H1 (cell line): ENCODE data around the gene CBLN2. TPM values are rescaled to one million over a fixed set of nuclear protein-coding genes. Genes with fewer than 3 reads are reported as not detected.

Source experiments
- CTCF ChIA-PET: fragments of 300-600 bp; sonication (Branson Sonifier 250); formaldehyde crosslinking; loops from one replicate; lab custom pipeline; 2021; ENCODE audit not compliant: partially characterized antibody; lab: Charles Lee
- POLR2A ChIA-PET: fragments of 300-600 bp; sonication (Branson Sonifier 250); formaldehyde crosslinking; loops from one replicate; lab custom pipeline; 2021; ENCODE audit warnings: inconsistent platforms; ENCODE audit not compliant: partially characterized antibody; lab: Charles Lee
- DNase-seq, 2 experiments: peaks; one replicate each; pipeline versions ENCODE4 v3.0.0 to v3.0.0-alpha.2; 2010 to 2022; ENCODE audit warnings: low spot score in 2 of 2, low read depth in 1 of 2, mixed read lengths in 1 of 2
- FAIRE-seq: peaks from 2 replicates; lab custom pipeline; 2011; peaks lifted over from hg19 to GRCh38; lab: Jason Lieb, UNC
- H2AFZ ChIP-seq: 2 replicates; pipeline ENCODE4 v1.8.1; 2012; ENCODE audit warnings: low read length, inconsistent platforms
- H2AK5ac ChIP-seq: 2 replicates; pipeline ENCODE4 v1.6.1; 2013; ENCODE audit warnings: low read depth, low read length
- H2BK120ac ChIP-seq: replicated peaks from 2 replicates; pipeline ENCODE3; 2013; ENCODE audit warnings: low read depth, low read length, inconsistent platforms
- H2BK12ac ChIP-seq: 2 replicates; pipeline ENCODE4 v1.6.1; 2013; ENCODE audit warnings: low read depth, low read length
- H2BK15ac ChIP-seq: 2 replicates; pipeline ENCODE4 v1.6.1; 2013; ENCODE audit warnings: low read length
- H2BK20ac ChIP-seq: 2 replicates; pipeline ENCODE4 v1.6.1; 2013; ENCODE audit warnings: low read length
- H2BK5ac ChIP-seq: 2 replicates; pipeline ENCODE4 v1.6.1; 2013; ENCODE audit warnings: low read depth, low read length
- H3K14ac ChIP-seq: 2 replicates; pipeline ENCODE4 v1.6.1; 2013; ENCODE audit warnings: inconsistent platforms; ENCODE audit not compliant: insufficient read length
- H3K18ac ChIP-seq: 2 replicates; pipeline ENCODE4 v1.6.1; 2013; ENCODE audit warnings: low read length; ENCODE audit errors: extremely low read depth
- H3K23ac ChIP-seq: 2 replicates; pipeline ENCODE4 v1.6.1; 2013; ENCODE audit warnings: inconsistent platforms; ENCODE audit not compliant: insufficient read length
- H3K23me2 ChIP-seq: 2 replicates; pipeline ENCODE4 v1.6.1; 2013; ENCODE audit warnings: low read depth, low read length
- H3K27ac ChIP-seq: 2 replicates; pipeline ENCODE4 v1.6.1; 2011; ENCODE audit warnings: low read depth, low read length, inconsistent platforms
- H3K27me3 ChIP-seq, 4 experiments: replicated peaks in 1 of 4; 1 replicate in 1 of 4; 2 replicates in 3 of 4; pipeline versions ENCODE4 v1.6.1 to v1.8.1; 2011 to 2013; ENCODE audit warnings: low read length in 3 of 4, mild to moderate bottlenecking in 3 of 4, inconsistent platforms in 2 of 4, mixed read lengths in 2 of 4, moderate library complexity in 1 of 4; ENCODE audit not compliant: control insufficient read depth in 3 of 4, insufficient read depth in 3 of 4; ENCODE audit errors: extremely low read depth in 1 of 4
- H3K36me3 ChIP-seq, 4 experiments: 2 replicates each; pipeline versions ENCODE4 v1.6.1 to v1.8.1; 2011 to 2013; ENCODE audit warnings: mild to moderate bottlenecking in 4 of 4, low read length in 3 of 4, moderate library complexity in 2 of 4, control low read depth in 1 of 4, inconsistent platforms in 1 of 4; ENCODE audit not compliant: insufficient read depth in 4 of 4, control insufficient read depth in 2 of 4
- H3K4ac ChIP-seq: replicated peaks from 2 replicates; pipeline ENCODE3; 2013; ENCODE audit warnings: low read length, low read depth, mixed read lengths, inconsistent platforms; ENCODE audit not compliant: insufficient read length
- H3K4me1 ChIP-seq, 4 experiments: replicated peaks in 1 of 4; 1 replicate in 1 of 4; 2 replicates in 3 of 4; pipeline versions ENCODE4 v1.6.1 to v1.8.1; 2011 to 2013; ENCODE audit warnings: low read length in 3 of 4, inconsistent platforms in 2 of 4, mixed read lengths in 1 of 4; ENCODE audit not compliant: insufficient read depth in 4 of 4, control insufficient read depth in 3 of 4
- H3K4me2 ChIP-seq, 2 experiments: 2 replicates each; pipeline versions ENCODE4 v1.6.1 to v1.8.1; 2011 to 2013; ENCODE audit warnings: low read depth in 2 of 2, low read length in 2 of 2, control low read depth in 1 of 2, inconsistent platforms in 1 of 2, mild to moderate bottlenecking in 1 of 2; ENCODE audit not compliant: insufficient read depth in 1 of 2
- H3K4me3 ChIP-seq, 4 experiments: fragments of 200-600, 300-600 bp in 1 of 4; sonication (generic), shearing (Covaris generic), sonication (Bioruptor Twin) in 1 of 4; 2 replicates each; pipeline versions ENCODE4 v1.5.1 to v1.8.1; 2011 to 2016; ENCODE audit warnings: low read length in 4 of 4, low read depth in 3 of 4, control low read depth in 2 of 4, inconsistent platforms in 2 of 4, mild to moderate bottlenecking in 2 of 4, mixed read lengths in 1 of 4, moderate library complexity in 1 of 4; ENCODE audit not compliant: insufficient read depth in 2 of 4; ENCODE audit errors: extremely low read depth in 1 of 4
- H3K56ac ChIP-seq: replicated peaks from 2 replicates; pipeline ENCODE3; 2013; ENCODE audit warnings: low read depth, mild to moderate bottlenecking, mixed read lengths, low read length, inconsistent platforms; ENCODE audit not compliant: insufficient read length
- H3K79me1 ChIP-seq: 2 replicates; pipeline ENCODE4 v1.6.1; 2013; ENCODE audit warnings: low read depth, low read length, control low read depth
- H3K79me2 ChIP-seq, 2 experiments: 2 replicates each; pipeline versions ENCODE4 v1.6.1 to v1.8.1; 2012 to 2013; ENCODE audit warnings: low read length in 2 of 2, mild to moderate bottlenecking in 2 of 2, inconsistent platforms in 1 of 2; ENCODE audit not compliant: insufficient read depth in 2 of 2, control insufficient read depth in 1 of 2
- H3K9ac ChIP-seq, 4 experiments: replicated peaks in 1 of 4; 1 replicate in 1 of 4; 2 replicates in 3 of 4; pipeline versions ENCODE4 v1.6.1 to v1.8.1; 2011 to 2013; ENCODE audit warnings: low read depth in 3 of 4, low read length in 3 of 4, control low read depth in 2 of 4, mild to moderate bottlenecking in 2 of 4, moderate library complexity in 2 of 4, inconsistent platforms in 1 of 4; ENCODE audit errors: extremely low read depth in 1 of 4
- H3K9me3 ChIP-seq, 2 experiments: 2 replicates each; pipeline versions ENCODE4 v1.6.1 to v1.8.1; 2012 to 2013; ENCODE audit warnings: mild to moderate bottlenecking in 2 of 2, moderate library complexity in 2 of 2, control low read depth in 1 of 2, inconsistent platforms in 1 of 2, low read depth in 1 of 2, low read length in 1 of 2, mixed read lengths in 1 of 2; ENCODE audit not compliant: insufficient read depth in 2 of 2
- H4K20me1 ChIP-seq, 2 experiments: replicated peaks in 1 of 2; 2 replicates each; pipeline versions ENCODE3 to v1.8.1; 2011 to 2013; ENCODE audit warnings: inconsistent platforms in 2 of 2, low read length in 2 of 2, mild to moderate bottlenecking in 1 of 2; ENCODE audit not compliant: insufficient read depth in 2 of 2, control insufficient read depth in 1 of 2
- H4K5ac ChIP-seq: 2 replicates; pipeline ENCODE4 v1.6.1; 2013; ENCODE audit warnings: low read length, low read depth, mixed read lengths, inconsistent platforms; ENCODE audit not compliant: insufficient read length
- H4K8ac ChIP-seq: 2 replicates; pipeline ENCODE4 v1.8.0; 2013; ENCODE audit warnings: mild to moderate bottlenecking, moderate library complexity, low read length, inconsistent platforms; ENCODE audit not compliant: insufficient read depth; ENCODE audit errors: extremely low read depth
- H4K91ac ChIP-seq: replicated peaks from 2 replicates; pipeline ENCODE3; 2013; ENCODE audit warnings: low read length, mixed read lengths, inconsistent platforms; ENCODE audit not compliant: insufficient read length
- BACH1 ChIP-seq: IDR thresholded peaks from 2 replicates; pipeline ENCODE4 v1.6.1; 2012; ENCODE audit warnings: low read length, improper control_type of control experiment
- GTF2F1 ChIP-seq: IDR thresholded peaks from 2 replicates; pipeline ENCODE4 v1.6.1; 2012; ENCODE audit warnings: low read depth, low read length, improper control_type of control experiment, borderline replicate concordance
- JUND ChIP-seq: IDR thresholded peaks from 2 replicates; pipeline ENCODE4 v1.6.1; 2011; ENCODE audit warnings: mild to moderate bottlenecking, improper control_type of control experiment, low read length
- POLR2AphosphoS5 ChIP-seq: IDR thresholded peaks from 2 replicates; pipeline ENCODE4 v1.6.1; 2011; ENCODE audit warnings: low read depth, low read length
- RFX5 ChIP-seq: IDR thresholded peaks from 2 replicates; pipeline ENCODE4 v1.6.1; 2011; ENCODE audit warnings: low read depth, low read length, improper control_type of control experiment, borderline replicate concordance
- RXRA ChIP-seq: IDR thresholded peaks from 2 replicates; pipeline ENCODE4 v1.6.1; 2011; ENCODE audit warnings: low read depth, mild to moderate bottlenecking, low read length, moderate library complexity; ENCODE audit not compliant: insufficient read depth
- SP1 ChIP-seq: IDR thresholded peaks from 2 replicates; pipeline ENCODE4 v1.6.1; 2011; ENCODE audit warnings: low read depth, low read length
- TBP ChIP-seq: IDR thresholded peaks from 2 replicates; pipeline ENCODE4 v1.6.1; 2011; ENCODE audit warnings: low read depth, low read length, improper control_type of control experiment
- TEAD4 ChIP-seq: IDR thresholded peaks from 2 replicates; pipeline ENCODE4 v1.6.1; 2012; ENCODE audit warnings: low read depth, low read length, inconsistent platforms, mixed read lengths
- WGBS, 2 experiments: shearing (Covaris generic) in 1 of 2; methylation state at CpG; one replicate each; pipeline versions ENCODE4 v1.1.6 to v1.1.7; 2013 to 2015; ENCODE audit warnings: low lambda C conversion rate in 2 of 2, mixed read lengths in 2 of 2, inconsistent platforms in 1 of 2, low coverage in 1 of 2, missing lambda C conversion rate in 1 of 2; ENCODE audit not compliant: insufficient replicate concordance in 2 of 2, insufficient coverage in 1 of 2, insufficient read length in 1 of 2; ENCODE audit errors: extremely low coverage in 1 of 2, missing lambda C conversion rate in 1 of 2; 5-methylcytosine and 5-hydroxymethylcytosine counted together
- polyA plus RNA-seq, 7 experiments: library from polyadenylated mRNA; depleted of rRNA in 3 of 7; stranded (reverse) in 5 of 7; unstranded in 2 of 7; fragments of >200 nt in 5 of 7; fragments of 200-250 nt in 2 of 7; gene quantifications; 1 replicate in 5 of 7; 2 replicates in 1 of 7; 4 replicates in 1 of 7; pipeline versions ENCODE4 v1.2.1 to v1.2.3, GENCODE V29; 2011 to 2013; ENCODE audit warnings: missing spikeins in 2 of 7, mixed read lengths in 2 of 7
- total RNA-seq: library from RNA; stranded (reverse); fragmentation: NEBNext Ultra II Directional; extraction: Animal tissue kit (Norgen Biotek cat#: 25700); gene quantifications from 2 replicates; pipeline ENCODE4 v1.2.1, GENCODE V29; 2021

The CBLN2 gene
- total and polyA plus RNA-seq, 2 of the 8 experiments (the other 6 are each of a cell fraction or from before 2014, with no cell fraction given): not detected

DNA sequence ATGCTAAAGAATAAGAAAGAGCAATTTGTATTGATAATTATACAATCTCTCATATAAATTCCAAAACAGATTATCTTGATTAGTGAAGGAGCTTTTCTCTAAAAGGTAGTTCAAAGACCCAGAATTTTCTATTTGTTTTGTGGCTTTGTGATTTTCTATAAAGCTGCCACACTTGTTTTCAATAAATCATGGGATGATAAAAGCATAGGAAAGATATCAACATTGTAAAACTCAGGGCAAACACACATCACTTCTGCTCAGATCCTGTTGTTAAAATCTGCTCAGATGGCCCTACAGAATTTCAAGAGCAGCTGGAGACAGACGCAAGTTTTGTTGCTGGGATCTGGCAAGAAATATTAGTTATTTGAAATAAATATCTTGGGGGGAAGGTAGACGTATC, 28.8 kb upstream of the CBLN2 start:
- CTCF ChIA-PET: no interaction called here

More for the DNA sequence above, 28.8 kb upstream of the CBLN2 start:
- no peak overlapping the region for H2BK120ac ChIP-seq
- no peaks in the 10 kb centered on the region for H3K79me2 ChIP-seq
- TF ChIP-seq GTF2F1: no peak
- TF ChIP-seq RXRA: no peak
- no peak for TF ChIP-seq JUND
- TF ChIP-seq SP1: no peak
- no peak for TF ChIP-seq BACH1
- no peak for TF ChIP-seq TBP
- TF ChIP-seq POLR2AphosphoS5: no peak
- TF ChIP-seq RFX5: no peak
- TF ChIP-seq TEAD4: no peak
- no peak overlapping the region for H3K9ac ChIP-seq
- H3K56ac ChIP-seq: no peak overlapping the region
- H3K36me3 ChIP-seq: no peaks in the 10 kb centered on the region
- no peak overlapping the region for H2BK5ac ChIP-seq
- no peak overlapping the region for H2BK15ac ChIP-seq
- H2AK5ac ChIP-seq: no peak overlapping the region
- H4K20me1 ChIP-seq: no peaks in the 10 kb centered on the region
- H3K79me1 ChIP-seq: no peaks in the 10 kb centered on the region
- H2BK12ac ChIP-seq: no peak overlapping the region
- no peak overlapping the region for H3K23ac ChIP-seq
- H4K5ac ChIP-seq: no peak overlapping the region
- H3K14ac ChIP-seq: no peak overlapping the region
- H3K4me1 ChIP-seq: no peaks in the 10 kb centered on the region
- H3K4ac ChIP-seq: no peak overlapping the region
- POLR2A ChIA-PET: no interaction called here
- H3K4me2 ChIP-seq: no peak overlapping the region
- no peak for FAIRE-seq
- H3K27me3 ChIP-seq: no peaks in the 10 kb centered on the region
- H4K8ac ChIP-seq: no peak overlapping the region
- H3K4me3 ChIP-seq: no peak overlapping the region
- no peak overlapping the region for H4K91ac ChIP-seq
- no peak for DNase-seq
- H2BK20ac ChIP-seq: no peak overlapping the region
- H3K9me3 ChIP-seq: peaks cover 55 to 60% of the 10 kb centered on the region in 2 experiments
- WGBS, 2 experiments: 74% methylated on average over 2 of the region's 2 CpGs; no CpG with 5 or more reads in 1 of the 2 experiments
- no peak overlapping the region for H3K18ac ChIP-seq
- H3K27ac ChIP-seq: no peak overlapping the region
- H3K23me2 ChIP-seq: no peaks in the 10 kb centered on the region; the same call in 1 of the 2 replicates
- no peak overlapping the region for H2AFZ ChIP-seq
